WTC11 (cell line): ENCODE data around the gene EWSR1.

Experiments used
- ELF4 ChIP-seq: sonication (generic); formaldehyde crosslinking; IDR thresholded peaks from 2 replicates; pipeline ENCODE4 v1.8.1; 2022; ENCODE audit warnings: low read depth, mild to moderate bottlenecking, moderate library complexity, missing genetic modification reagents
- ESRRA ChIP-seq: sonication (generic); formaldehyde crosslinking; IDR thresholded peaks from 2 replicates; pipeline ENCODE4 v1.8.1; 2022; ENCODE audit warnings: mild to moderate bottlenecking, missing genetic modification reagents, borderline replicate concordance
- TEAD4 ChIP-seq: sonication (generic); formaldehyde crosslinking; IDR thresholded peaks from 2 replicates; pipeline ENCODE4 v1.8.0; 2022; ENCODE audit warnings: mild to moderate bottlenecking, missing genetic modification reagents
- TF ChIP-seq, protein P1 (sequence below): fragments of 200-600 bp; IDR thresholded peaks from 2 replicates; pipeline ENCODE4 v1.8.0; 2022; ENCODE audit warnings: antibody characterized with exemption
- TF ChIP-seq, protein P2 (sequence below): sonication (generic); formaldehyde crosslinking; IDR thresholded peaks from 2 replicates; pipeline ENCODE4 v1.8.1; 2023; ENCODE audit warnings: mild to moderate bottlenecking, missing genetic modification reagents, moderate library complexity
- TF ChIP-seq, protein P3 (sequence below): sonication (generic); formaldehyde crosslinking; IDR thresholded peaks from 2 replicates; pipeline ENCODE4 v1.8.0; 2022; ENCODE audit warnings: mild to moderate bottlenecking, missing genetic modification reagents

DNA sequence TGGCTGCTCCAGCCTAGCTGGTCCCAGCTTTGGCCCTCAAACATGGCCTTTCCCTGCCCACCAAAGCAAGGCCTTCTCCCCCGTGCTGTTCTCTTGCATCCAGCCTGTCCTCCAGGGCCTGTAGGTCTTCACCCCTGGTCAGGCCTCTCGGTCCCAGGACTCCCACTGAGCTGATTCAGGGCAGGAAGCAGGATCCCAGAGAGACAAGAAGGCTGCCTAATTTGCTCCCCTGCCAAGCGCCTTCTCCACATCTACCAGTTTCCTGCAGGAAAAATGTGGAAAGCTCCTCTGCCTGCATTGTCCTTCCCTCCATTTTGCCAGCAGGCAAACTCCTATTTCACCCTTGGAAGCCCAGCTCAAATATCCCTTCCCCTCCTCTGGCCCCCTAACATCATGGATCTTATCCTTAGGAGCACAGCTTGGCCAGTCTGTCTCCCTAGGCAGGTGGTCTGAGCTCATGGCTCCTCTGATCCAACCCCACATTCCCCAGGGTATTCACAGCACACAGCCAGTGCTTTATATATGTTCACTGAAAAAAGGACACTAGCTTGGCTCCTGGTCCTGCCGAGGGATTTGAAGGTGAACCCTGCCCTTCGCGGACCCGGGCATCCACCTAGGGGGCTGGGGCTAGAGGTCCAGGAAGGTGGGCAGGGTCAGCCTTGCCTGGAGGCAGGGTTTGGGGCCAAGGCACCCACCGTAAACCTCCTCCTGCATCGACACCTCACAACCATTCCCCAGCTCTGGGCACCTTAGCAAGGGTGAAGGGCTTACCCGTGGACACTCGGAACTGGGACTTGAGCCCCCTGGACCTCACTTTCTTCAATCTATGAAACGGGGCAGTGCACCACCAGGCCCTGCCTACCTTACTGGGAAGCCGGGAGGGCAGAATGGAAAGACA, 1.3 kb upstream of the EWSR1 start:
- TF ChIP-seq, protein P1, sequence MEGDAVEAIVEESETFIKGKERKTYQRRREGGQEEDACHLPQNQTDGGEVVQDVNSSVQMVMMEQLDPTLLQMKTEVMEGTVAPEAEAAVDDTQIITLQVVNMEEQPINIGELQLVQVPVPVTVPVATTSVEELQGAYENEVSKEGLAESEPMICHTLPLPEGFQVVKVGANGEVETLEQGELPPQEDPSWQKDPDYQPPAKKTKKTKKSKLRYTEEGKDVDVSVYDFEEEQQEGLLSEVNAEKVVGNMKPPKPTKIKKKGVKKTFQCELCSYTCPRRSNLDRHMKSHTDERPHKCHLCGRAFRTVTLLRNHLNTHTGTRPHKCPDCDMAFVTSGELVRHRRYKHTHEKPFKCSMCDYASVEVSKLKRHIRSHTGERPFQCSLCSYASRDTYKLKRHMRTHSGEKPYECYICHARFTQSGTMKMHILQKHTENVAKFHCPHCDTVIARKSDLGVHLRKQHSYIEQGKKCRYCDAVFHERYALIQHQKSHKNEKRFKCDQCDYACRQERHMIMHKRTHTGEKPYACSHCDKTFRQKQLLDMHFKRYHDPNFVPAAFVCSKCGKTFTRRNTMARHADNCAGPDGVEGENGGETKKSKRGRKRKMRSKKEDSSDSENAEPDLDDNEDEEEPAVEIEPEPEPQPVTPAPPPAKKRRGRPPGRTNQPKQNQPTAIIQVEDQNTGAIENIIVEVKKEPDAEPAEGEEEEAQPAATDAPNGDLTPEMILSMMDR = no peak
- TF ChIP-seq TEAD4 (CRISPR knock-in tag) (no peak), ESRRA (CRISPR knock-in tag) (no peak), ELF4 (CRISPR knock-in tag) (no peak)
- TF ChIP-seq, protein P2, sequence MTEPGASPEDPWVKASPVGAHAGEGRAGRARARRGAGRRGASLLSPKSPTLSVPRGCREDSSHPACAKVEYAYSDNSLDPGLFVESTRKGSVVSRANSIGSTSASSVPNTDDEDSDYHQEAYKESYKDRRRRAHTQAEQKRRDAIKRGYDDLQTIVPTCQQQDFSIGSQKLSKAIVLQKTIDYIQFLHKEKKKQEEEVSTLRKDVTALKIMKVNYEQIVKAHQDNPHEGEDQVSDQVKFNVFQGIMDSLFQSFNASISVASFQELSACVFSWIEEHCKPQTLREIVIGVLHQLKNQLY (CRISPR knock-in tag) = no peak
- TF ChIP-seq, protein P3, sequence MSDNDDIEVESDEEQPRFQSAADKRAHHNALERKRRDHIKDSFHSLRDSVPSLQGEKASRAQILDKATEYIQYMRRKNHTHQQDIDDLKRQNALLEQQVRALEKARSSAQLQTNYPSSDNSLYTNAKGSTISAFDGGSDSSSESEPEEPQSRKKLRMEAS (CRISPR knock-in tag) = no peak
